Karpas-422 (cell line): ENCODE data around the gene TYW1. TPM values are rescaled to one million over a fixed set of nuclear protein-coding genes. Genes with fewer than 3 reads are reported as not detected.
"Not testable (repeated sequence)": the region's sequence is repeated elsewhere in the genome, so short reads cannot be mapped to it uniquely, and the experiment has no call there.

ENCODE experiments used
- DNase-seq: peaks from one replicate; pipeline ENCODE4 v3.0.0-alpha.2; 2015
- H2AFZ ChIP-seq: fragments of 200-600 bp; sonication (generic); 2 replicates; pipeline ENCODE4 v1.6.1; 2014; ENCODE audit warnings: antibody characterized with exemption, low read length, mixed read lengths
- H3K27ac ChIP-seq: fragments of 200-600 bp; sonication (generic); 2 replicates; pipeline ENCODE4 v1.5.1; 2014; ENCODE audit warnings: mild to moderate bottlenecking, low read length, moderate library complexity
- H3K27me3 ChIP-seq: fragments of 200-600 bp; sonication (generic); 2 replicates; pipeline ENCODE4 v1.6.1; 2014; ENCODE audit warnings: low read length, mixed read lengths
- H3K36me3 ChIP-seq: fragments of 200-600 bp; sonication (generic); 2 replicates; pipeline ENCODE4 v1.6.1; 2014; ENCODE audit warnings: low read length, mixed read lengths; ENCODE audit not compliant: insufficient read depth
- H3K4me1 ChIP-seq: fragments of 200-600 bp; sonication (generic); 2 replicates; pipeline ENCODE4 v1.6.1; 2014; ENCODE audit warnings: mild to moderate bottlenecking, low read length, mixed read lengths
- H3K4me2 ChIP-seq: fragments of 200-600 bp; sonication (generic); 2 replicates; pipeline ENCODE4 v1.6.1; 2014; ENCODE audit warnings: low read length, low read depth, mild to moderate bottlenecking; ENCODE audit not compliant: poor library complexity, severe bottlenecking
- H3K4me3 ChIP-seq: fragments of 200-600 bp; sonication (generic); 2 replicates; pipeline ENCODE4 v1.5.1; 2014; ENCODE audit warnings: mild to moderate bottlenecking, antibody characterized with exemption, low read length, mixed read lengths
- H3K79me2 ChIP-seq: fragments of 200-600 bp; sonication (generic); 2 replicates; pipeline ENCODE4 v1.6.1; 2014; ENCODE audit warnings: mild to moderate bottlenecking, low read length, mixed read lengths
- H3K9ac ChIP-seq: fragments of 200-600 bp; sonication (generic); 2 replicates; pipeline ENCODE4 v1.6.0; 2014; ENCODE audit warnings: low read length
- H3K9me2 ChIP-seq: fragments of 200-600 bp; sonication (generic), shearing (Covaris generic); replicated peaks from 2 replicates; pipeline ENCODE4 v1.6.0; 2014; ENCODE audit warnings: mild to moderate bottlenecking, low read length, moderate library complexity; ENCODE audit not compliant: insufficient read depth
- H3K9me3 ChIP-seq: fragments of 300-700, 200-600 bp; sonication (generic); 2 replicates; pipeline ENCODE4 v1.6.1; 2014; ENCODE audit warnings: low read length, mixed read lengths
- H4K20me1 ChIP-seq: fragments of 200-600 bp; sonication (generic); 2 replicates; pipeline ENCODE4 v1.6.1; 2014; ENCODE audit warnings: mild to moderate bottlenecking, antibody characterized with exemption, low read length, low read depth; ENCODE audit not compliant: insufficient read depth
- total RNA-seq: library from RNA; depleted of rRNA; stranded (reverse); fragments of >200 nt; shearing (Covaris generic); gene quantifications from 2 replicates; pipeline ENCODE4 v1.2.3, GENCODE V29; 2014; ENCODE audit warnings: low replicate concordance

The TYW1 gene
- total RNA-seq, 1 experiment from 2014 or later, result 21.5 TPM

DNA sequence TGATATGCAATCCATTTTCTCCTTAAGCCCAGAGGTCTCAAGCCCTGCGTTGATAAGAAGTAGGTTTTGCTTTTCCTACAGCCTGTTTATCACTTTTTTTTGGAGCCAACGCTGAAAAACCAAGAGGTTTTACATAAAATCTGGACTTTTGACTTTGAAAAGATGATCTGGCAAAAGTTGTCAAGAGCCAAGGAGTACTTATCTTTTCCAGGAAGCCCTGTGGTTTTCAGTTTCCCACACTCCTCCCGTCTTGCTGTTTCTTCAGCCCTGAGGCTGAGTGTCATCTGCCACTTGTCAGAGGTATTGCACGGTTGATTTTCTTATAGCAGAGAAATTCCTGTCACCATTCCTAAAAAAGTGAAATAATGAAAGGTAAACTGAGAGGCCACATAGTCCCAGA lies 108.7 kb downstream of the TYW1 start:
- Histone ChIP-seq H3K4me1 (no peaks in the 10 kb centered on the region), H3K79me2 (no peaks in the 10 kb centered on the region), H3K36me3 (0 out of 2 replicates have a peak, but pooled peaks cover 3% of the 10 kb centered on the region), H3K4me3 (no peak overlapping the region), H3K9me3 (no peaks in the 10 kb centered on the region), H3K9ac (no peak overlapping the region), H3K9me2 (no peaks in the 10 kb centered on the region), H3K4me2 (no peak overlapping the region), H2AFZ (no peak overlapping the region), H3K27me3 (no peaks in the 10 kb centered on the region), H4K20me1 (no peaks in the 10 kb centered on the region), H3K27ac (no peak overlapping the region)
- no peak for DNase-seq

GRCh38 chr7:67106255-67106654 lies 109.6 kb downstream of the TYW1 start:
- H3K79me2 ChIP-seq, H3K9me2 ChIP-seq, H3K9ac ChIP-seq, H3K27me3 ChIP-seq, H2AFZ ChIP-seq, H3K4me3 ChIP-seq, H3K9me3 ChIP-seq, H3K4me2 ChIP-seq, H3K27ac ChIP-seq, H3K36me3 ChIP-seq, DNase-seq, H4K20me1 ChIP-seq, H3K4me1 ChIP-seq: not testable (repeated sequence)

- H3K9ac ChIP-seq, H3K79me2 ChIP-seq, H3K27ac ChIP-seq, H3K4me1 ChIP-seq, DNase-seq, H3K4me2 ChIP-seq, H3K36me3 ChIP-seq, H2AFZ ChIP-seq, H3K9me3 ChIP-seq, H3K9me2 ChIP-seq, H4K20me1 ChIP-seq, H3K27me3 ChIP-seq, H3K4me3 ChIP-seq: not testable (repeated sequence)
These were observed 114.7 kb downstream of the TYW1 start for GRCh38 chr7:67111342-67111741.

DNA sequence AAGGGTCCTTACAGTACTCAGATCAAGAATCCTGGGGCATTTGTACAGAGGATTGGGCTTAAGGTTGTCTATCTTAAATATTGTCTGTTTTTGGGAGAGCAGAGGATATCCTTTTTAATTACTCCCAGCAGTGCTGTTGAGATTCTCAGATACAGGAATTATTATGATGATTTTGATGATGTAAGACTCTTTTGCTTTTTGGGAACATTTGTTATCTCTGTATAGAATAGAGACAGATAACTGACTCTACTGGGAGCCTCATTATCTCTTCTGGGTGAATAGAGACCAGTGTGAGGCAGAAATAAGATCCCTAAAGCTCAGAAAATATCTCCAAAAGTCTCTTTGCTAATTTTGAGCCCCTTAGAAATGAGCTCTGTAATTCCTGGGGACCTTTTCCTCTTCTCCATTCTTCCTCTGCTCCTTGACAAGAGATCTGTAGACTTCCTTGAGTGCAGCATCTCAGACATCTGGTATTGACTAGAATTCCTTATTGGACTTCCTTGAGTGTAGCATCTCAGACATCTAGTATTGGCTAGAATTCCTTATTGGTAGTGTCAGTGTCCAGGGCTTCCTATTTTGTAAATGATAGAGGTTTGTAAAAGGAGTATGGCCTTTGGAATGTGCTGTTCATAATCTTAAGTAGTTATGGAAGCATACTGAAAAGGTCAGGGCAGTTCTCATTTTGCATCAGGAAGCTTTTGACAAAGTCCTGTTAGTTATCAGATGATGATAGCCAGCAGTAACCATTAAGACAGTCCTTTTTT lies 118.0 kb downstream of the TYW1 start:
- not testable (repeated sequence) for H2AFZ ChIP-seq, H3K4me2 ChIP-seq, H3K27ac ChIP-seq, H4K20me1 ChIP-seq, H3K27me3 ChIP-seq, H3K9ac ChIP-seq, DNase-seq, H3K9me2 ChIP-seq, H3K4me3 ChIP-seq, H3K36me3 ChIP-seq, H3K4me1 ChIP-seq, H3K79me2 ChIP-seq, H3K9me3 ChIP-seq

DNA sequence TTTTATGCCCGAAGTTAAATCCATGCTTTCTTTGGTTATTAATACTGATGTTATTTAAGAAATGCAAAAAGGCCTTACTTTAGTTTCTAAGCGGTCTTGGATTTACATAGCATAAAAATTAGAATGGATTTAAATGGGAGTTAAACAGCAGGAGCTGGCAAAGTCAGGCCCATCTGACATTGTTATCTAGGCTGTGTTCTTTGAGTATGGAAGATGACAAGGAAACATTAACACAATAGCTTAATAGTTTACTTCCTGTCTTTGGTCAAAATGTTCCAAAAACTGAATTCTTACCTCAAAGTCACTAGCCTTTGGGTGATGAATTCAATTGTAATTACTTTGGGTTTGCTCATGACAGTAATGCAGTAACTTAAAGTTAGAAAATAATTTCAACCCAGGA lies 123.9 kb downstream of the TYW1 start:
- H3K9ac ChIP-seq, H3K79me2 ChIP-seq, H3K4me1 ChIP-seq, DNase-seq, H3K9me3 ChIP-seq, H3K27ac ChIP-seq, H3K27me3 ChIP-seq, H4K20me1 ChIP-seq, H3K36me3 ChIP-seq, H3K4me3 ChIP-seq, H3K4me2 ChIP-seq, H3K9me2 ChIP-seq, H2AFZ ChIP-seq: not testable (repeated sequence)

- peak; percentile 42 for DNase-seq
- not testable (repeated sequence) for H4K20me1 ChIP-seq, H3K36me3 ChIP-seq, H2AFZ ChIP-seq, H3K79me2 ChIP-seq, H3K9me3 ChIP-seq, H3K27me3 ChIP-seq, H3K9me2 ChIP-seq
- Histone ChIP-seq H3K27ac (peak overlapping the region; percentile 56), H3K4me1 (peaks cover 28% of the 10 kb centered on the region), H3K9ac (peak overlapping the region; percentile 23; the same call in 1 of the 2 replicates), H3K4me2 (peak overlapping the region; percentile 57), H3K4me3 (peak overlapping the region; percentile 10; the same call in 1 of the 2 replicates)
These were observed 131.6 kb downstream of the TYW1 start for GRCh38 chr7:67128257-67128656.

DNA sequence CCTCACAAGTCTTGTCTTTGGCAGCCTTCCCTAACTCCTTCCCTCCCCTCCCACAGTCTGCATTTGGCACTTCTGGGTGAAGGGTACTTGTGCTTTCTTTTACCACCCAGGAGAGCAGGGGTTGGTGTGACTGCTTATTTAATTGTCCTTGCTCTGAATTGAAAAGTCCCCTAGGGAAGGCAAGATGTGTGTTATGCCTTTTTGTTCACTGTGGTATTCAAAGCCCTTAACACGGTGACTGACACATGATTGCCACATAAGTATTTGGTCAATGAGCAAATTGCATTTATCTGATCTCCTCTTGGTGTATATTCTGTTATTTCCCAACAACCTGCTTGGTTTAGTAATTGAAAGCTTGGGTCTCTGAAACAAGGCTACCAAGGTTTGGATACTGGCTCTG lies 134.1 kb downstream of the TYW1 start:
- H3K27ac ChIP-seq, H3K4me3 ChIP-seq, DNase-seq: not testable (repeated sequence)

GRCh38 chr7:67134912-67135311 lies 138.3 kb downstream of the TYW1 start:
- not testable (repeated sequence) for H3K36me3 ChIP-seq, H3K27ac ChIP-seq, H3K4me2 ChIP-seq, H2AFZ ChIP-seq, H3K4me3 ChIP-seq, H3K9me3 ChIP-seq, H4K20me1 ChIP-seq, H3K9ac ChIP-seq, H3K4me1 ChIP-seq, H3K9me2 ChIP-seq, DNase-seq, H3K79me2 ChIP-seq, H3K27me3 ChIP-seq

More for the DNA sequence above, 134.1 kb downstream of the TYW1 start:
- H4K20me1 ChIP-seq, H3K4me2 ChIP-seq, H3K9me2 ChIP-seq, H3K79me2 ChIP-seq, H3K27me3 ChIP-seq, H3K9ac ChIP-seq, H2AFZ ChIP-seq, H3K9me3 ChIP-seq, H3K36me3 ChIP-seq: not testable (repeated sequence)
- H3K4me1 ChIP-seq, result peaks cover 28% of the 10 kb centered on the region
